ENCODE data around the gene TMEM52.

- TF ChIP-seq TCF12 (IDR thresholded peaks at IDR 0.05) (no peak), EZH2phosphoT487 (IDR thresholded peaks at IDR 0.05; ENCODE audit: borderline replicate concordance, low read depth) (no peak), TEAD4 (IDR thresholded peaks at IDR 0.05; ENCODE audit: borderline replicate concordance, insufficient read depth) (no peak), CTCF (IDR thresholded peaks at IDR 0.05) (no peak)
Measured at GRCh38 chr1:1917995-1918900, 831 bp downstream of the TMEM52 start.

Data from SK-N-SH (cell line).